Dermis lymphatic vessel endothelial cell (primary cell): ENCODE data around the gene PSMA5. TPM values are rescaled to one million over a fixed set of nuclear protein-coding genes. Genes with fewer than 3 reads are reported as not detected.

Source experiments
- total RNA-seq: library from RNA; depleted of rRNA; stranded (reverse); fragments of >200 nt; gene quantifications from 2 replicates; pipeline ENCODE4 v1.2.1, GENCODE V29; 2014

The PSMA5 gene
- total RNA-seq = 44.6 and 53.6 TPM in 2 replicates

DNA sequence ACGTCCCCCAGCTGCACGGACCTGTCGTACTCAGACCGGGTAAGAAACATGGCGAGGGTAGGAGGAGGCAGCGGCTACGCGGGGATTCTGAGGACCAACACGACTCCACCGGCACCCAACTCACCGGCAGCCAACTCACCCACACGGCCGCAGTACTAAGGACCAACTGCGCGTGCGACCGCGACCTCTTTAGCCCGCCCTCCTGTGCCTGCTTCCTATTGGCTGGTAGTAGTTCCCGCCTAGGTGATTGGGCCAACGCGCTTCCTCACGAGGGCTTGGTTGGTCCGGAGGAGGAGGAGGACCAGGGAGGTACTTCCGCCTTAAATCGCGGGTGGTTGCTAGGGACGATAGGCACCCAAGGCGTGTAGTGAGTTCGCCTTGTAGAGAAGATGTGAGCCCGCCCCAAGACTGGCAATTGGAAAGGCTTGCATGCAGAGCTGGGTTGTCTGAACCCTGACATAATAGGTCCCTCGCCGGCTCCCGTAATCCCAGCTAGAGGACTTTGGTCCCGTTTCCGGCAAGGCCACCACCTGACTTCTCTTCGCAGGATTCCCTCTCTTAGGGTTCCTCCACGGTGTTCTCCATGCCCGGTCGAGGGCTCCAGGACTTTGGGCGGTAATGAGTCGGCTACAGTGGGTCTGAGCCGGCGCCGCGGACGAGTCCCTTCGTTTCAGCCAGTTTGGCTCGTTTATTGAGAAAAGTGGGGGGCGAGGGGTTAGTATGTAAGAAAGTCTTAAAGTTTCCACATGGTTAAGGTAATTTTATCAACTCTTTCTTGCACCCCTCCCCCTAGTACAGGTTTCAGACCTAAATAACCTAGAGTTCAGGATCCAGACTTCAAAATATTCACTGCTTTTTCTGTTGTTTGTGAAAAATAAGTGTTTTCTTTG lies at the start of gene PSMA5:
Gene PSMA5 (minus strand): TSS at position 168 of the 890 bp plus-strand sequence. CDS start 118 bp downstream, at position 50.

DNA sequence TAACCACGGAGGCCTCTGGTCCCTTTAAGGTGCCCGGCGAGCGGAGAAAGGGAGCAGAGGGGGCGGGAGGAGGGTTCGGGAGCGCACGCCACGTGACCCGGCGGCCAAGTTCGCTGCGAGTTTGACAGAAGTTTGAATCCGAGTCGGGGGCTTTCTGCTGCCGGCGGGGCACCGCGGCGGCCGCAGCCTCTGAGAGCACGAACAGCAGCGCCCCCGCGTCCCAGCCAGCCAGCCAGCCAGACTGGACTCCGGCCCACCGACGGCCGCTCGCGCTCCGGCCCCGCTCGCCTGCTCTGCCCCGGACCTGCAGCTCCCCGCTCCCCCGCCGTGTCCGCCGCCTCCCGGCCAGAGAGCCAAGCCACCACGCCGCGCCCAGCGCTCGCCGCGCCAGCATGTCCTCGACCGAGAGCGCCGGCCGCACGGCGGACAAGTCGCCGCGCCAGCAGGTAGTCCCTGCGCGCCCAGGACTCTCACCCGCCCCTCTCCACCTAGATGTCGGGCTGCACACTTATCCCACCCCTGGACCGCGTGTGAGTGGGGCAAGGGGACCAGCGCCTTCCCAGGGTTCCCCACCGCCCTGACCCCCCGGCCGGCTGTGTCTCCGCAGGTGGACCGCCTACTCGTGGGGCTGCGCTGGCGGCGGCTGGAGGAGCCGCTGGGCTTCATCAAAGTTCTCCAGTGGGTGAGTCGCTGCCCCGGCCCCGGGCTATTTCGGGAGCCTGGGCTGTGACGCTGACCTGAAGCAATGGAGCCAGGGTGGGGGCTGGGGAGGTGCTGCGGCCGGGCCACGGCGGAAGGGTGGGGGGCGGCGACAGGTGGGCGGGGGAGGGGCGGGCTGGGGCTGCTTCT lies 40.4 kb upstream of the PSMA5 start, which contains the start of gene SYPL2:
Gene SYPL2 (plus strand): TSS at position 95 of the 849 bp plus-strand sequence. CDS start 298 bp downstream, at position 393.

DNA sequence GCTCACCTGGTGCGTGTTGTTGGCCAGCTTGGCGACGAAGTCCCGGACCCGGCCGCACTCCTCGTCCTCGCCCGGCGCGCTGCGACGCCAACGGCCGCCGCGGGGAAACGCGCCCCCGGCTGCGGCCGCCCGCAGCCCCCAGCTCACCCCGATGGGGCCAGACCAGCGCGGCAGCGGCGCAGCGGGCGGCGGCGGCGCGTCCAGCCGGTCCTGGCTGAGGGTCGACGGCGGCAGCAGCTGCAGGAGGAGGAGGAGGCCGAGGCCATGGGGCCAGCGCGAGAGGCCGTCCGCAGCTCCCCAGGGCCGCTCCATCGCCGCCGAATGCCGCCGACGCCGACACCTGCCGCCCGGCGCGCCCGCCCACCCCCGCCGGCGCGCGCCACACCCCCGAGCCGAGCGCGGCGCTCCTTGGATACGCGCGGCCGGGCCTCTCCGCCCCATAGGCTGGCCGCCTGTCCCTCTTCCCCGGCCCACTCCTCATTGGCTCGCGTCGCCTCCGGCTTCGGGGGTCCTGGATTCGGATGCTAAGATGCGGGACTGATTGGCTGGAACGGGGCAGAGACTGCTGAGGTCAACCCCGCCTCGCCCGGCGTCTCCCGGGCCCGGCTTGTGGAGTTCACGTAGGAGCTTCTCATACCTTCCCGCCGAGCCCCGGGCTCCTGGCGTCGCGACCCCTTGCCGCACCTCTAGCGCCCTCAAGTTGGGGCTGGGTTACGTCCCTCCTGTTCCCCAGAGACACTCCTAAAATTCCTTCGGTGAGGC lies 28.5 kb downstream of the PSMA5 start, which contains the start of gene SORT1:
Gene SORT1 (minus strand): TSS at position 338 of the 762 bp plus-strand sequence. CDS start 26 bp downstream, at position 312.

Other genes starting within 250 kb of the PSMA5 start
- 147 and 169 TPM in 2 replicates for gene SARS1, start 212.5 kb downstream of the PSMA5 start, total RNA-seq
- gene CELSR2, start 176.9 kb downstream of the PSMA5 start, total RNA-seq = 0.43 and 0.65 TPM in 2 replicates
- gene PSRC1, start 143.3 kb downstream of the PSMA5 start, total RNA-seq = 1.0 and 1.3 TPM in 2 replicates
- gene MYBPHL, start 119.4 kb downstream of the PSMA5 start, total RNA-seq = not detected in 2 replicates
- 10.3 and 18.4 TPM in 2 replicates for gene SORT1, start 28.5 kb downstream of the PSMA5 start, total RNA-seq
- gene SYPL2, start 40.1 kb upstream of the PSMA5 start, total RNA-seq = under 0.01 TPM in 1 of 2 replicates, not detected in the other
- gene ATXN7L2, start 57.5 kb upstream of the PSMA5 start, total RNA-seq = 0.76 and 1.3 TPM in 2 replicates
- 4.7 and 5.5 TPM in 2 replicates for gene CYB561D1, start 67.6 kb upstream of the PSMA5 start, total RNA-seq
- 1.2 and 1.7 TPM in 2 replicates for gene AMIGO1, start 83.3 kb upstream of the PSMA5 start, total RNA-seq
- gene GPR61, start 113.4 kb upstream of the PSMA5 start, total RNA-seq = 0.11 and 0.17 TPM in 2 replicates
- 11.8 and 13.5 TPM in 2 replicates for gene GNAI3, start 122.2 kb upstream of the PSMA5 start, total RNA-seq
- gene GNAT2, start 193.2 kb upstream of the PSMA5 start, total RNA-seq = 0.11 and 0.17 TPM in 2 replicates
- 20.9 and 22.6 TPM in 2 replicates for gene AMPD2, start 193.4 kb upstream of the PSMA5 start, total RNA-seq
- gene GSTM4, start 229.7 kb upstream of the PSMA5 start, total RNA-seq = 0.95 and 1.4 TPM in 2 replicates
- 1.2 and 1.7 TPM in 2 replicates for gene GSTM2, start 241.6 kb upstream of the PSMA5 start, total RNA-seq